Endodermal cell (in vitro differentiated cells): ENCODE data around the gene AUTS2. TPM values are rescaled to one million over a fixed set of nuclear protein-coding genes. Genes with fewer than 3 reads are reported as not detected.

Experiments used
- DNase-seq: peaks from one replicate; pipeline ENCODE4 v3.0.0-alpha.2; 2017
- H3K27ac ChIP-seq: 2 replicates; pipeline ENCODE4 v1.5.1; 2013; ENCODE audit warnings: mild to moderate bottlenecking, low read depth, low read length, moderate library complexity
- H3K27me3 ChIP-seq: 2 replicates; pipeline ENCODE4 v1.6.1; 2013; ENCODE audit warnings: mild to moderate bottlenecking, low read length, moderate library complexity; ENCODE audit not compliant: insufficient read depth, control insufficient read depth, poor library complexity, severe bottlenecking
- H3K36me3 ChIP-seq: 2 replicates; pipeline ENCODE4 v1.7.0; 2013; ENCODE audit warnings: mild to moderate bottlenecking, low read length, moderate library complexity; ENCODE audit not compliant: control insufficient read depth, insufficient read depth
- H3K4me1 ChIP-seq: one replicate; pipeline ENCODE4 v1.7.0; 2013; ENCODE audit warnings: low read length; ENCODE audit not compliant: control insufficient read depth, insufficient read depth
- H3K4me3 ChIP-seq: 2 replicates; pipeline ENCODE4 v1.5.1; 2013; ENCODE audit warnings: mild to moderate bottlenecking, low read length, moderate library complexity
- H3K9ac ChIP-seq: 2 replicates; pipeline ENCODE4 v1.6.1; 2013; ENCODE audit warnings: mild to moderate bottlenecking, low read length, moderate library complexity; ENCODE audit not compliant: poor library complexity, severe bottlenecking; ENCODE audit errors: extremely low read depth
- H3K9me3 ChIP-seq: 2 replicates; pipeline ENCODE4 v1.6.1; 2013; ENCODE audit warnings: mild to moderate bottlenecking, low read length, moderate library complexity; ENCODE audit not compliant: control insufficient read depth
- H3K27ac Mint-ChIP-seq: 2 replicates; pipeline ENCODE4 v1.8.0; 2020; ENCODE audit warnings: mixed read lengths
- H3K27me3 Mint-ChIP-seq: 2 replicates; pipeline ENCODE4 v1.8.0; 2021; ENCODE audit warnings: mild to moderate bottlenecking, mixed read lengths; ENCODE audit not compliant: insufficient read depth
- H3K36me3 Mint-ChIP-seq: 2 replicates; pipeline ENCODE4 v1.8.0; 2020; ENCODE audit warnings: low read depth, mixed read lengths
- H3K4me1 Mint-ChIP-seq: 2 replicates; pipeline ENCODE4 v1.8.0; 2020; ENCODE audit warnings: mixed read lengths
- H3K4me3 Mint-ChIP-seq: 2 replicates; pipeline ENCODE4 v1.8.0; 2020; ENCODE audit warnings: mild to moderate bottlenecking, moderate library complexity, mixed read lengths
- H3K9me3 Mint-ChIP-seq: 2 replicates; pipeline ENCODE4 v1.8.0; 2020; ENCODE audit warnings: mild to moderate bottlenecking, mixed read lengths
- WGBS, 2 experiments: methylation state at CpG; one replicate each; pipeline versions ENCODE4 v1.1.5 to v1.1.7; 2013; ENCODE audit warnings: missing lambda C conversion rate in 2 of 2, mixed read lengths in 1 of 2; ENCODE audit not compliant: insufficient coverage in 1 of 2, insufficient read length in 1 of 2; 5-methylcytosine and 5-hydroxymethylcytosine counted together
- total RNA-seq, 2 donors: library from RNA; stranded (reverse); fragmentation: NEBNext Ultra II Directional in 1 of 2; extraction: Animal tissue kit (Norgen Biotek cat#: 25700) in 1 of 2; gene quantifications; 2 replicates in 1 of 2; 3 replicates in 1 of 2; pipeline ENCODE4 v1.2.1, GENCODE V29; 2021
- TF ChIP-seq, protein P1 (sequence below): fragments of 200-600 bp; sonication (generic); conservative IDR thresholded peaks from 2 replicates; pipeline ENCODE4 v1.5.0; 2021; ENCODE audit warnings: antibody characterized with exemption, mild to moderate bottlenecking

Gene AUTS2
- total RNA-seq, 2 donors from 2014 or later = 76.8 to 106 TPM

DNA sequence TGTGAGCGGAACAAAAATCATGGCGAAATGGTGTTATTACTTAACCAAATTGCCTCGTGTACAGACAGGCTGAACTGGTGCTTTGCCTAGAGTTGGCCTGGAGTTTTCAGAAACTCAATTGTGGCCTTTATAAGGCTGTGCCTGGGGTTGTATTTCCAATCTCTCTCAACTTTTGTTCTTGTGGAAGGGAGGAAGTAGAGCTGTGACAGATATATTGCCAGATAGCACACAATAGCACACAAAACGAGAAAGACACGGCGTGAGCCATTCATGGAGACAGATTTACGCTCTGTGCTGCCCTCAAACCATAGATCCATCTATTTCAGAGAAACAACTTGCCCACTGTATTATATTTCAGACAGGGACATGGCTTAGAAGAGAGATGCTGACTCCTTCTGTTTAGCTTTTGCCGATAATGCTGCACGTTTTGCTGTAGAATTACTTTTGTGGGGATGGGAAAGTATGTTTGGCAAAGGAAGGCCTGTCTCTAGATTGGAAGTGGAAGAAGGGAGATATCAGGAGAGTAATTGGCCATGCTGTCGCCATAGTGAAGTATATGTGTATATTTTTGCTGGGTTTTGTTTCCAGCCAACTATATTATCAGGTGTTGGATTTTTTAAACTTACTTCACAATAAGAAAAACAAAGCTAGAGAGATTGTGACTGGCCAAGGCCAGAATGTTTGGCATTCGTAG is 80.4 kb downstream of the AUTS2 start:
- Histone ChIP-seq H3K4me1 (peaks cover 20% of the 10 kb centered on the region), H3K4me3 (no peak overlapping the region), H3K27ac (peak overlapping the region; percentile 36), H3K9me3 (no peaks in the 10 kb centered on the region), H3K9ac (no peak overlapping the region), H3K36me3 (no peaks in the 10 kb centered on the region), H3K27me3 (no peaks in the 10 kb centered on the region)
- H3K4me3 Mint-ChIP-seq = no peak overlapping the region
- peaks cover 36% of the 10 kb centered on the region for H3K4me1 Mint-ChIP-seq
- H3K27ac Mint-ChIP-seq = no peak overlapping the region
- H3K36me3 Mint-ChIP-seq = no peaks in the 10 kb centered on the region
- H3K27me3 Mint-ChIP-seq = no peaks in the 10 kb centered on the region
- no peak for DNase-seq
- no peaks in the 10 kb centered on the region for H3K9me3 Mint-ChIP-seq
- TF ChIP-seq, protein P1, sequence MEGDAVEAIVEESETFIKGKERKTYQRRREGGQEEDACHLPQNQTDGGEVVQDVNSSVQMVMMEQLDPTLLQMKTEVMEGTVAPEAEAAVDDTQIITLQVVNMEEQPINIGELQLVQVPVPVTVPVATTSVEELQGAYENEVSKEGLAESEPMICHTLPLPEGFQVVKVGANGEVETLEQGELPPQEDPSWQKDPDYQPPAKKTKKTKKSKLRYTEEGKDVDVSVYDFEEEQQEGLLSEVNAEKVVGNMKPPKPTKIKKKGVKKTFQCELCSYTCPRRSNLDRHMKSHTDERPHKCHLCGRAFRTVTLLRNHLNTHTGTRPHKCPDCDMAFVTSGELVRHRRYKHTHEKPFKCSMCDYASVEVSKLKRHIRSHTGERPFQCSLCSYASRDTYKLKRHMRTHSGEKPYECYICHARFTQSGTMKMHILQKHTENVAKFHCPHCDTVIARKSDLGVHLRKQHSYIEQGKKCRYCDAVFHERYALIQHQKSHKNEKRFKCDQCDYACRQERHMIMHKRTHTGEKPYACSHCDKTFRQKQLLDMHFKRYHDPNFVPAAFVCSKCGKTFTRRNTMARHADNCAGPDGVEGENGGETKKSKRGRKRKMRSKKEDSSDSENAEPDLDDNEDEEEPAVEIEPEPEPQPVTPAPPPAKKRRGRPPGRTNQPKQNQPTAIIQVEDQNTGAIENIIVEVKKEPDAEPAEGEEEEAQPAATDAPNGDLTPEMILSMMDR = no peak
- 90 to 92% methylated on average over 6 to 11 of the region's 11 CpGs for WGBS, 2 experiments

DNA sequence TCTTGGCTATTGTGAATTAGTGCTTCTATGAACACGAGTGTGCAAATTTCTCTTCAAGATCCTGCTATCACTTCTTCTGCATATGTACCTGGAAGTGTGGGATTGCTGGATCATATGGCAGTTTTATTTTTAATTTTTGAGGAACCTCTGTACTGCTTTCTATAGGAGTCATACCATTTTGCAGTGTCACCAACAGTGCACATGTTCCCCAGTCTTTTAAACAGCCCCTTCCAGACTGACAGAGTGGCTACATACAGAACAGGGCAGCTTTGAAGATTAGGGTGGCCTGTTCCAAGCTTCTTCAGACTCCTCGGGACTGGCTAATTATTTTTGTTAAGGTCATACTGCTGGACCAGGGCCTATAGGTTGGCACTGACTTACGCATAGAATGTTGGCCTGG is 82.9 kb downstream of the AUTS2 start:
- Histone ChIP-seq H3K9ac (no peak overlapping the region), H3K27ac (no peak overlapping the region), H3K27me3 (no peaks in the 10 kb centered on the region), H3K4me3 (no peak overlapping the region), H3K9me3 (no peaks in the 10 kb centered on the region), H3K4me1 (peaks cover 27% of the 10 kb centered on the region), H3K36me3 (no peaks in the 10 kb centered on the region)
- TF ChIP-seq, protein P1 = no peak
- WGBS, 2 experiments = 87 to 91% methylated on average over 2 to 3 of the region's 3 CpGs
- Mint-ChIP-seq H3K9me3 (no peaks in the 10 kb centered on the region), H3K4me3 (no peak overlapping the region), H3K27me3 (no peaks in the 10 kb centered on the region), H3K4me1 (peaks cover 50% of the 10 kb centered on the region), H3K36me3 (no peaks in the 10 kb centered on the region), H3K27ac (no peak overlapping the region)
- DNase-seq = no peak

DNA sequence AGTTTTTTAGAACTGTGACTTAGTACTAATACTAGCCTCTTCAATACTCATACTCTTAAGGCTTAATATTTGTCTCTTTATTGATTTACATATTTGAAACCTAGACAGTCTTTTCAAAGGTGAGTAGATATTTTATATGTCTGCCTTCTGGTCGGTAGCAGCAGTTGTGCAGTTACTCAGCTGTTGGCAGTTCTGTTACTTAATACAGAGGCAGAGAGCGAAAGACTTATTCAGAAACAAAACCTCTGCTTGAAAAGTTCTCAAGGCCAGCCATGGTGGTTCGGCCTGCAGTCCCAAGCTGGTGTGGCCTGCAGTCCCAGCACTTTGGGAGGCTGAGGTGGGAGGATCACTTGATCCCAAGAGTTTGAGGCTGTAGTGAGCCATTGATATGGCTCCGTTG is 84.2 kb downstream of the AUTS2 start:
- H3K27me3 Mint-ChIP-seq = no peaks in the 10 kb centered on the region
- H3K27ac ChIP-seq = no peak overlapping the region
- no peak overlapping the region for H3K27ac Mint-ChIP-seq
- no peaks in the 10 kb centered on the region for H3K27me3 ChIP-seq
- H3K9me3 ChIP-seq = no peaks in the 10 kb centered on the region
- TF ChIP-seq, protein P1 = no peak
- no peaks in the 10 kb centered on the region for H3K9me3 Mint-ChIP-seq
- H3K4me3 Mint-ChIP-seq = no peak overlapping the region
- H3K36me3 Mint-ChIP-seq = no peaks in the 10 kb centered on the region
- no peak overlapping the region for H3K4me3 ChIP-seq
- no peaks in the 10 kb centered on the region for H3K36me3 ChIP-seq
- WGBS, 2 experiments = 93 to 96% methylated on average over 4 of the region's 4 CpGs
- no peak for DNase-seq
- peaks cover 24% of the 10 kb centered on the region for H3K4me1 ChIP-seq
- peaks cover 42% of the 10 kb centered on the region for H3K4me1 Mint-ChIP-seq
- H3K9ac ChIP-seq = no peak overlapping the region
